Activated CD8-positive, alpha-beta memory T cell treated with anti-CD3 and anti-CD28 coated beads, Interleukin-2, amount 10 ng/mL, durations not matched to agents 7 days and 5 days (primary cell): ENCODE results near the gene FOXP2. TPM values are rescaled to one million over a fixed set of nuclear protein-coding genes. Genes with fewer than 3 reads are reported as not detected.
"Not testable (repeated sequence)": the region's sequence is repeated elsewhere in the genome, so short reads cannot be mapped to it uniquely, and the experiment has no call there.

Source experiments
- ATAC-seq: fragments of 150-1000 bp; cut with Tn5 transposase; one replicate; pipeline ENCODE4 v1.10.0; 2021; ENCODE audit warnings: moderate library complexity
- CTCF ChIA-PET: fragments of 350-600 bp; sonication (Branson Sonifier 250); formaldehyde crosslinking; loops from one replicate; lab custom pipeline; 2021; ENCODE audit warnings: antibody characterized with exemption; lab: Charles Lee
- DNase-seq: peaks from one replicate; pipeline ENCODE4 v3.0.0-alpha.2; 2020
- H3K27ac Mint-ChIP-seq: one replicate; pipeline ENCODE4 v1.8.0; 2021; ENCODE audit warnings: mild to moderate bottlenecking, mixed read lengths
- H3K27me3 Mint-ChIP-seq: one replicate; pipeline ENCODE4 v1.8.0; 2021; ENCODE audit warnings: mixed read lengths
- H3K36me3 Mint-ChIP-seq: one replicate; pipeline ENCODE4 v1.8.0; 2021; ENCODE audit warnings: mild to moderate bottlenecking, mixed read lengths
- H3K4me1 Mint-ChIP-seq: one replicate; pipeline ENCODE4 v1.8.0; 2021; ENCODE audit warnings: mixed read lengths
- H3K4me3 Mint-ChIP-seq: one replicate; pipeline ENCODE4 v1.8.0; 2021; ENCODE audit warnings: mild to moderate bottlenecking, moderate library complexity, mixed read lengths
- H3K9me3 Mint-ChIP-seq: one replicate; pipeline ENCODE4 v1.8.0; 2022; ENCODE audit warnings: low read depth, mixed read lengths
- total RNA-seq, 2 experiments: library from RNA; stranded (reverse); gene quantifications; one replicate each; pipeline ENCODE4 v1.2.3, GENCODE V29; 2021

FOXP2 gene
- total RNA-seq, 2 experiments from 2014 or later = 0.28 TPM; not detected in 1

DNA sequence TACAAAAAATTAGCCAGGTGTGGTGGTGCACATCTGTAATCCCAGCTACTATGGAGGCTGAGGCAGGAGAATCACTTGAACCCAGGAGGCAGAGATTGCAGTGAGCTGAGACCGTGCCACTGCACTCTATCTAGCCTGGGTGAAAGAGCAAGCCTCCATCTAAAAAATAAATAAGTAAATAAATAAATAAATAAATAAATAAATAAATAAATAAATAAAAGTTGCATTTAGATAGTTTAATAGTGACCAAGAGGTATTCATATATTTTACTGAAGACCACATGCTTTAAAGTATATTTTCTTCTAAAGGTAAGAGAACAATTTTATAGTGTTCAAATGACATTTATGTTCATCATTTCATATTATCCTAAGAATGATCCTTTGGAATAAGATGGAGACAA is 82.9 kb downstream of the FOXP2 start:
- H3K9me3 Mint-ChIP-seq, H3K4me3 Mint-ChIP-seq, CTCF ChIA-PET, H3K27ac Mint-ChIP-seq, ATAC-seq, H3K36me3 Mint-ChIP-seq, H3K4me1 Mint-ChIP-seq, DNase-seq, H3K27me3 Mint-ChIP-seq: not testable (repeated sequence)

- no peak overlapping the region for H3K27ac Mint-ChIP-seq
- H3K4me3 Mint-ChIP-seq = no peak overlapping the region
- H3K27me3 Mint-ChIP-seq = no peaks in the 10 kb centered on the region
- CTCF ChIA-PET = no interaction called here
- H3K36me3 Mint-ChIP-seq = no peaks in the 10 kb centered on the region
- no peaks in the 10 kb centered on the region for H3K9me3 Mint-ChIP-seq
- DNase-seq (no peak), ATAC-seq (no peak)
- H3K4me1 Mint-ChIP-seq = no peaks in the 10 kb centered on the region
Measured at GRCh38 chr7:114502454-114503254, 88.0 kb downstream of the FOXP2 start.

DNA sequence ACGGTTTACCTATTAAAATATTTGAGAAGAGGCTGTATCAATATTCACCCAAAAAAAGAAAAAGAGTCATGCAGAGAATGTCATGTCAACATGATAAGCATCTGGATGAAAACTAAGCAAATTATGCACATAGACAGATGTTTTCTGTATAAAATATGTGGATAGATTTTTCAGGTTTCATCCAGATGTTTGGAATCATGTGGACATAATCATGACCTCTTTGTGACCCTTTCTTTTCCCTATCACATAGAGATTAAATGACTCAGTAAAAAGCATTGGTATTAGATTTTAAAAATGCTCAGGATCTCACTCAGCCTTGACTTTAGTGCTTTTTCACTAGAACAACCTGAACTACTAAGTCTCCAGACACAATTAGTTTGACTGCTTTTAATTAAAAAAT is 90.0 kb downstream of the FOXP2 start:
- no peaks in the 10 kb centered on the region for H3K9me3 Mint-ChIP-seq
- no peak for DNase-seq
- H3K27me3 Mint-ChIP-seq = no peaks in the 10 kb centered on the region
- H3K27ac Mint-ChIP-seq = no peak overlapping the region
- no peak overlapping the region for H3K4me3 Mint-ChIP-seq
- no peaks in the 10 kb centered on the region for H3K4me1 Mint-ChIP-seq
- H3K36me3 Mint-ChIP-seq = no peaks in the 10 kb centered on the region
- CTCF ChIA-PET = no interaction called here
- ATAC-seq = no peak

DNA sequence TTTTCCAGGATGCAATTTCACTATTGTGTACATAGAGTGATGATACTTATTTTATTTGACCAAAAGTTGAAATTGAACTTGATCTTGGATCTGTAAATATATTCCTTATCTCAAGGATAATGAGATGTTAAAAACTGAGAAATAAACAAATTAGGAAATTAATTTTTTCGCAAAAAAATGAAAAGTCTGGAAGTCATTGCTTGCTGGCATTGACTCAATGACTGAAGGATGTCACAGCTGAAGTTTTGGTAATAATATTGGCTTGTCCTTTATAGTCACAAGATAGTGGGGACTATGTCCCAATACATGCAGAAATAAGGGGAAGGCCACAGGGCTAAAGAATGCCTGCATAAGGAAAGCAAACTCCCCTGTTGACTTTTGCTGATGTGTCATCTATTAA is 92.8 kb downstream of the FOXP2 start:
- Mint-ChIP-seq H3K4me1 (no peaks in the 10 kb centered on the region), H3K36me3 (no peaks in the 10 kb centered on the region), H3K4me3 (no peak overlapping the region), H3K27me3 (no peaks in the 10 kb centered on the region), H3K9me3 (peaks cover 3% of the 10 kb centered on the region), H3K27ac (no peak overlapping the region)
- DNase-seq (no peak), ATAC-seq (no peak)
- CTCF ChIA-PET = no interaction called here

- H3K36me3 Mint-ChIP-seq = no peaks in the 10 kb centered on the region
- H3K4me3 Mint-ChIP-seq = no peak overlapping the region
- peaks cover 3% of the 10 kb centered on the region for H3K9me3 Mint-ChIP-seq
- no peaks in the 10 kb centered on the region for H3K4me1 Mint-ChIP-seq
- H3K27me3 Mint-ChIP-seq = no peaks in the 10 kb centered on the region
- DNase-seq (no peak), ATAC-seq (no peak)
- H3K27ac Mint-ChIP-seq = no peak overlapping the region
- CTCF ChIA-PET = no interaction called here
Measured at GRCh38 chr7:114508086-114508485, 93.5 kb downstream of the FOXP2 start.

DNA sequence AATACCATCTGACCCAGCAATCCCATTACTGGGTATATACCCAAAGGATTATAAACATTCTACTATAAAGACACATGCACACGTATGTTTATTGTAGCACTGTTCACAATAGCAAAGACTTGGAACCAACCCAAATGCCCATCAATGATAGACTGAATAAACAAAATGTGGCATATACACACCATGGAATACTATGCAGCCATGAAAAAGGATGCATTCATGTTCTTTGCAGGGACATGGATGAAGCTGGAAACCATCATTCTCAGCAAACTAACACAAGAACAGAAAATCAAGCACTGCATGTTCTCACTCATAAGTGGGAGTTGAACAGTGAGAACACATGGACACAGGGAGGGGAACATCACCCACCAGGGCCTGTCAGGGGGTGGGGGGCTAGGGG is 96.2 kb downstream of the FOXP2 start:
- H3K4me3 Mint-ChIP-seq, H3K9me3 Mint-ChIP-seq, H3K27ac Mint-ChIP-seq, H3K4me1 Mint-ChIP-seq, H3K27me3 Mint-ChIP-seq, CTCF ChIA-PET, DNase-seq, ATAC-seq, H3K36me3 Mint-ChIP-seq: not testable (repeated sequence)

DNA sequence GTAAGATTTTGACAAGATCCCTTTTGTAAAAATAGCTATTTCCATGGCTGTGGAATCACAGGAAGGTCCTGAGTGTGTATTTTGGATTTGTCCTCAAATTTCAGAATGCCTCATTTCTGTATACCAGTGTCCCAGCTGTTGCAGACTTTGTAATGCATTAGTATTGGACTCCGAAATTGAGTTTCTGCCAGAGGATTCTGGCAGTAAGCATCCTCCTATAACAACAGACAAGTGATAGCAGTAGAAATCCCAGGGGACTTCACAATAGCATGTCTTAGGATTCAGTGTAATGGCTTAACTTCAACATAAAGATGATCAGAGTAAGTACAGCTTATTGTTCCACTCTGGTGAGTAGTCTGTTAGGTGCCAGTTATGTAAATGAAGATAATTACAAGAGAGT is 104.6 kb downstream of the FOXP2 start:
- no peak for ATAC-seq
- no peak overlapping the region for H3K27ac Mint-ChIP-seq

DNA sequence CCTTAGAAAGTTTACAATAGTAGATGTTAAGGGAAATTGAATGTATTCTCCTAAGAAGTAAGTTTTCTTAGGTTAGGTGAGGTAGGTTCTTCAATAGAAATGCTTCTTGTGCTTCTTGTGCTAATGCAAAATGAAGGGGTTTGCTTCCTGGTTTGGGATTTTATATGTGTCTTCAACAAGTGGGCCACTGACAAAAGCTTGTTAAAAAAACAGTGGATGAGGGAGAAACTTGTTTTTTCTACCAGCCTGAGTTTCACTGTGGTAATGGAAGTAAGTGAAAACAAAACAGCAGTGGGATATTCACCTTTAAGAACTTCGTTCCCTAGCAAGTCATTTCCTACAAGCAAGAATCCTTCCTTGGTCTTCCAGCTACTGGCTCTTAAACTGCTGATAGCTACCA is 107.5 kb downstream of the FOXP2 start:
- no peak overlapping the region for H3K27ac Mint-ChIP-seq
- H3K4me3 Mint-ChIP-seq = no peak overlapping the region
- H3K36me3 Mint-ChIP-seq = no peaks in the 10 kb centered on the region
- no peaks in the 10 kb centered on the region for H3K4me1 Mint-ChIP-seq
- no peak for DNase-seq
- H3K9me3 Mint-ChIP-seq = no peaks in the 10 kb centered on the region
- CTCF ChIA-PET = no interaction called here
- ATAC-seq = no peak
- H3K27me3 Mint-ChIP-seq = no peaks in the 10 kb centered on the region

More for the DNA sequence above, 104.6 kb downstream of the FOXP2 start:
- no peaks in the 10 kb centered on the region for H3K4me1 Mint-ChIP-seq
- no peaks in the 10 kb centered on the region for H3K36me3 Mint-ChIP-seq
- CTCF ChIA-PET = no interaction called here
- H3K4me3 Mint-ChIP-seq = no peak overlapping the region
- H3K9me3 Mint-ChIP-seq = no peaks in the 10 kb centered on the region
- DNase-seq = no peak
- H3K27me3 Mint-ChIP-seq = no peaks in the 10 kb centered on the region

DNA sequence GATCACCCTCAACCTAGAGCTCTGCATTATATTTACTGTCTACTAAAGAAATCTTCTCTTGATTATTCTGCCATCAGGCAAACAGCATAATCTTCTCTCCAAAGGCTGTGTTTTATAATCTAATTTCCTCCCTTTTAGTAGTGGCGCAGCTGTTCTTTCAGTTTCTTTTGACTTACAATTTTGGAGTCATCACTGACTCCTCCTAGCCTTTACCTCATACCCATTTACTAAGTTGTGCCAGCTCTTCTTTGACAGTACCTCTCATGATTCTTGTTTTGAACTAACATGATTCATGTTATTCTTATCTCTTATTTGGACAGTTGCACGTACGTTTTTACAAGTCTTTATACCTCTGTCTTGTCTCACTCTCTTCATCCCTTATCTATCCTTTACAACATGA is 113.0 kb downstream of the FOXP2 start:
- no peak overlapping the region for H3K4me3 Mint-ChIP-seq
- H3K9me3 Mint-ChIP-seq = no peaks in the 10 kb centered on the region
- H3K27ac Mint-ChIP-seq = no peak overlapping the region
- no peak for DNase-seq
- ATAC-seq = no peak
- H3K4me1 Mint-ChIP-seq = no peaks in the 10 kb centered on the region
- H3K36me3 Mint-ChIP-seq = no peaks in the 10 kb centered on the region
- no peaks in the 10 kb centered on the region for H3K27me3 Mint-ChIP-seq
- CTCF ChIA-PET = no interaction called here

DNA sequence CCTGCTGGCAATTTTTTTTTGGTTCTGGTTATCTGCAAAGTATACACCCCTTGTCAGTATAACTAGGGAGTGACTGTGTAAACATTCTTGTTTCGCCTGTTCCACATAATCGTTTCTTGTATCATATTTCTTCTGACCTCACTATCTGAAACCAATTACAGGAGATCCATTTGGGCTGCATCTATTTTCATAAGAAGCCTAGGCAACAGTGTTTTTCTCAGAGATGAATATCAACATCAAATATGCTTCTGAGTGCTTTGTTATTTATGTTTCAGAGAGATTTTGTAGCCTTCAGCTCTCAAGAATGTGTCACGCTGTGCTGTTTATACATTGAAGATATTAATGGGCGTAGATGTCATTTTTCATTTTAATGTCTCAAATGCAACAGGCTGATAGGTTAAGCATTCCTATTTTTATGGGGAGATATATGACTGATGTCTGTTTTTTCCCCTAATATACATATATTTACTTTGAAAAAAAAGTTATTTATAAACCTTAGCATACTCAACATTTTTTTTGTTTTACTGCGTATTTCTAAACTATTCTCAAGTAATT is 115.5 kb downstream of the FOXP2 start:
- no peak overlapping the region for H3K27ac Mint-ChIP-seq
- no peaks in the 10 kb centered on the region for H3K9me3 Mint-ChIP-seq
- H3K4me3 Mint-ChIP-seq = no peak overlapping the region
- H3K4me1 Mint-ChIP-seq = no peaks in the 10 kb centered on the region
- H3K27me3 Mint-ChIP-seq = no peaks in the 10 kb centered on the region
- no peak for ATAC-seq
- no peaks in the 10 kb centered on the region for H3K36me3 Mint-ChIP-seq
- DNase-seq = no peak
- CTCF ChIA-PET = no interaction called here

GRCh38 chr7:114531326-114531725 is 116.7 kb downstream of the FOXP2 start:
- no peaks in the 10 kb centered on the region for H3K27me3 Mint-ChIP-seq
- no peak overlapping the region for H3K27ac Mint-ChIP-seq
- CTCF ChIA-PET = no interaction called here
- H3K4me1 Mint-ChIP-seq = no peaks in the 10 kb centered on the region
- H3K9me3 Mint-ChIP-seq = no peaks in the 10 kb centered on the region
- no peak for DNase-seq
- no peak overlapping the region for H3K4me3 Mint-ChIP-seq
- ATAC-seq = no peak
- H3K36me3 Mint-ChIP-seq = no peaks in the 10 kb centered on the region

DNA sequence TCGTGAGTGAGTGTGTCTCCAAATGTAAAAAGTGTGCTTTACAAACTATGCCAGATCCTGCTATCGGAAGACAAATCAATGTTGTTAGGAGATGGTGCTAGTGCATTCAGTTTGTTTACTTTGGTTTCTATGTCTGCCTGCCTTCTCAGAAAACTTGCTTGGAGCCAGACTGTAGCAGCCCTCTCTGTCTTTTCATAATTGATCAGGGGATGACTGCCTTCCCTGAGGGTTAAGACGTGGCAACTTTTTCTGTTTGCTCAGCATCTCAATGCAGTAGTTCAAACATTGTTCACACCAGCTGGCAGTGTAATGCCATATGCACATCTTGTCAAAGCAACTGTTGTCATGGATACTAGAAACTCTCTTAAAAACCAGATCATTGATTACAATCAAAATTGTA is 118.5 kb downstream of the FOXP2 start:
- CTCF ChIA-PET = no interaction called here
- H3K4me1 Mint-ChIP-seq = no peaks in the 10 kb centered on the region
- DNase-seq = no peak
- no peaks in the 10 kb centered on the region for H3K9me3 Mint-ChIP-seq
- no peaks in the 10 kb centered on the region for H3K36me3 Mint-ChIP-seq
- H3K27ac Mint-ChIP-seq = no peak overlapping the region
- no peaks in the 10 kb centered on the region for H3K27me3 Mint-ChIP-seq
- no peak overlapping the region for H3K4me3 Mint-ChIP-seq
- no peak for ATAC-seq

GRCh38 chr7:114534953-114535352 is 120.3 kb downstream of the FOXP2 start:
- no peaks in the 10 kb centered on the region for H3K36me3 Mint-ChIP-seq
- ATAC-seq (no peak), DNase-seq (no peak)
- H3K4me1 Mint-ChIP-seq = no peaks in the 10 kb centered on the region
- no peak overlapping the region for H3K4me3 Mint-ChIP-seq
- H3K9me3 Mint-ChIP-seq = no peaks in the 10 kb centered on the region
- H3K27ac Mint-ChIP-seq = no peak overlapping the region
- CTCF ChIA-PET = no interaction called here
- no peaks in the 10 kb centered on the region for H3K27me3 Mint-ChIP-seq

GRCh38 chr7:114539575-114539974 is 125.0 kb downstream of the FOXP2 start:
- Mint-ChIP-seq H3K27me3 (peaks cover 11% of the 10 kb centered on the region), H3K36me3 (no peaks in the 10 kb centered on the region), H3K4me3 (no peak overlapping the region), H3K27ac (no peak overlapping the region), H3K4me1 (no peaks in the 10 kb centered on the region), H3K9me3 (no peaks in the 10 kb centered on the region)
- CTCF ChIA-PET = interaction anchor here (1.5 kb wide), 1 partner anchor 458 kb away, joined by 3 read pairs; no protein-coding TSS in a partner anchor
- no peak for ATAC-seq
- no peak for DNase-seq
